Stimulated activated CD4-positive, alpha-beta T cell treated with anti-CD3 and anti-CD28 coated beads, TNF-alpha, amount 100 ng/mL, for 1 hour (primary cell): ENCODE data around the gene SLC22A12.

Experiments used
- DNase-seq, 3 donors: peaks; one replicate each; pipeline ENCODE4 v3.0.0-alpha.2; 2020; ENCODE audit warnings: low read depth in 3 of 3, low spot score in 1 of 3

The SLC22A12 gene

GRCh38 chr11:64621283-64622019 lies 30.4 kb downstream of the SLC22A12 start:
- DNase-seq, result no peak

GRCh38 chr11:64622681-64623080 lies 31.7 kb downstream of the SLC22A12 start:
- no peak for DNase-seq

- DNase-seq, result no peak
Observed at GRCh38 chr11:64624883-64625481, 34.0 kb downstream of the SLC22A12 start.

GRCh38 chr11:64626637-64627036 lies 35.6 kb downstream of the SLC22A12 start:
- DNase-seq, result no peak

GRCh38 chr11:64627371-64627770 lies 36.4 kb downstream of the SLC22A12 start:
- DNase-seq, result no peak

GRCh38 chr11:64628596-64628995 lies 37.6 kb downstream of the SLC22A12 start:
- DNase-seq, result no peak

- no peak for DNase-seq
Observed at GRCh38 chr11:64629103-64629502, 38.1 kb downstream of the SLC22A12 start.

GRCh38 chr11:64629796-64630562 lies 39.0 kb downstream of the SLC22A12 start:
- no peak for DNase-seq

- no peak for DNase-seq
Observed at GRCh38 chr11:64631675-64632074, 40.7 kb downstream of the SLC22A12 start.

GRCh38 chr11:64632237-64632636 lies 41.2 kb downstream of the SLC22A12 start:
- DNase-seq, result no peak

- DNase-seq, result no peak
Observed at GRCh38 chr11:64632654-64633053, 41.6 kb downstream of the SLC22A12 start.

GRCh38 chr11:64633555-64634159 lies 42.6 kb downstream of the SLC22A12 start:
- no peak for DNase-seq

- DNase-seq, result no peak
Observed at GRCh38 chr11:64637334-64638017, 46.5 kb downstream of the SLC22A12 start.

GRCh38 chr11:64638018-64638665 lies 47.1 kb downstream of the SLC22A12 start:
- no peak for DNase-seq

GRCh38 chr11:64638829-64639228 lies 47.8 kb downstream of the SLC22A12 start:
- DNase-seq, result no peak

- DNase-seq, result no peak
Observed at GRCh38 chr11:64639885-64640284, 48.9 kb downstream of the SLC22A12 start.

GRCh38 chr11:64641596-64642417 lies 50.8 kb downstream of the SLC22A12 start:
- DNase-seq, result no peak

GRCh38 chr11:64642418-64642735 lies 51.4 kb downstream of the SLC22A12 start:
- DNase-seq, result no peak

- no peak for DNase-seq
Observed at GRCh38 chr11:64642871-64643255, 51.8 kb downstream of the SLC22A12 start.
